ENCODE results near the gene HIF1A.

The HIF1A gene

GRCh38 chr14:61726778-61727658 is 31.7 kb downstream of the HIF1A start:
- Histone ChIP-seq H3K27ac (no peak overlapping the region), H3K36me3 (ENCODE audit: insufficient read depth) (no peaks in the 10 kb centered on the region), H3K4me1 (ENCODE audit: low read depth, poor library complexity, severe bottlenecking) (no peaks in the 10 kb centered on the region), H4K20me1 (ENCODE audit: insufficient read depth) (no peaks in the 10 kb centered on the region), H2AFZ (ENCODE audit: low read depth) (no peak overlapping the region), H3K27me3 (ENCODE audit: insufficient read depth, low read depth) (no peaks in the 10 kb centered on the region), H3K9ac (no peak overlapping the region), H3K4me3 (IDR thresholded peaks at IDR 0.05; ENCODE audit: insufficient read depth, low read depth, low read length) (no peak overlapping the region), H3K4me2 (no peak overlapping the region), H3K79me2 (ENCODE audit: insufficient read depth, low read depth) (no peaks in the 10 kb centered on the region)
- no peak for TF ChIP-seq CTCF (conservative IDR thresholded peaks at IDR 0.05; ENCODE audit: low read depth, low read length)

- H3K27ac ChIP-seq, result no peak overlapping the region
Measured at GRCh38 chr14:61730756-61731373, 35.6 kb downstream of the HIF1A start.

DNA sequence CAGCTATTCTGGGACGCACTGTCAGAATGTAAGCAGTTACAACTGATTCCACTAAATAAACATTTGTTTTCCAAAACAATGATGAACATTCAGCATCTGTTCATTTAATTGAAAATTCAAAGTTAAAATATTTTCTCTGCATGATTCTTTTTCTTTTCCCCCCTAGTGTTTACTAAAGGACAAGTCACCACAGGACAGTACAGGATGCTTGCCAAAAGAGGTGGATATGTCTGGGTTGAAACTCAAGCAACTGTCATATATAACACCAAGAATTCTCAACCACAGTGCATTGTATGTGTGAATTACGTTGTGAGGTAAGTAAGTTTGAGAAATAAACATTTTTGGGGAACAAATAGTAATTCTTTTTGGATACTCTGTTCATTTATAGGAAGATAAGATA is 38.7 kb downstream of the HIF1A start:
- Histone ChIP-seq H3K27ac (no peak overlapping the region), H4K20me1 (ENCODE audit: insufficient read depth) (no peaks in the 10 kb centered on the region), H3K27me3 (ENCODE audit: insufficient read depth, low read depth) (no peaks in the 10 kb centered on the region), H3K4me1 (ENCODE audit: low read depth, poor library complexity, severe bottlenecking) (no peaks in the 10 kb centered on the region), H3K4me3 (IDR thresholded peaks at IDR 0.05; ENCODE audit: insufficient read depth, low read depth, low read length) (no peak overlapping the region), H3K36me3 (ENCODE audit: insufficient read depth) (no peaks in the 10 kb centered on the region), H3K9ac (no peak overlapping the region), H3K4me2 (no peak overlapping the region), H3K79me2 (ENCODE audit: insufficient read depth, low read depth) (no peaks in the 10 kb centered on the region), H2AFZ (ENCODE audit: low read depth) (no peak overlapping the region)
- no peak for TF ChIP-seq CTCF (conservative IDR thresholded peaks at IDR 0.05; ENCODE audit: low read depth, low read length)

More at GRCh38 chr14:61730756-61731373, 35.6 kb downstream of the HIF1A start:
- H3K4me1 ChIP-seq (ENCODE audit: low read depth, poor library complexity, severe bottlenecking), result no peaks in the 10 kb centered on the region
- no peaks in the 10 kb centered on the region for H3K36me3 ChIP-seq (ENCODE audit: insufficient read depth)
- H2AFZ ChIP-seq (ENCODE audit: low read depth), result no peak overlapping the region
- no peak overlapping the region for H3K4me2 ChIP-seq
- no peak overlapping the region for H3K9ac ChIP-seq
- H4K20me1 ChIP-seq (ENCODE audit: insufficient read depth), result no peaks in the 10 kb centered on the region
- H3K27me3 ChIP-seq (ENCODE audit: insufficient read depth, low read depth), result no peaks in the 10 kb centered on the region
- H3K79me2 ChIP-seq (ENCODE audit: insufficient read depth, low read depth), result no peaks in the 10 kb centered on the region
- no peak overlapping the region for H3K4me3 ChIP-seq (IDR thresholded peaks at IDR 0.05; ENCODE audit: insufficient read depth, low read depth, low read length)
- peak; percentile 27; the same call in 1 of the 2 replicates for TF ChIP-seq CTCF (conservative IDR thresholded peaks at IDR 0.05; ENCODE audit: low read depth, low read length)

- no peaks in the 10 kb centered on the region for H3K4me1 ChIP-seq (ENCODE audit: low read depth, poor library complexity, severe bottlenecking)
- no peaks in the 10 kb centered on the region for H3K79me2 ChIP-seq (ENCODE audit: insufficient read depth, low read depth)
- no peak overlapping the region for H3K4me2 ChIP-seq
- H2AFZ ChIP-seq (ENCODE audit: low read depth), result no peak overlapping the region
- H3K27me3 ChIP-seq (ENCODE audit: insufficient read depth, low read depth), result no peaks in the 10 kb centered on the region
- H3K4me3 ChIP-seq (IDR thresholded peaks at IDR 0.05; ENCODE audit: insufficient read depth, low read depth, low read length), result no peak overlapping the region
- no peak overlapping the region for H3K9ac ChIP-seq
- H3K36me3 ChIP-seq (ENCODE audit: insufficient read depth), result no peaks in the 10 kb centered on the region
- H4K20me1 ChIP-seq (ENCODE audit: insufficient read depth), result no peaks in the 10 kb centered on the region
- H3K27ac ChIP-seq, result no peak overlapping the region
- no peak for TF ChIP-seq CTCF (conservative IDR thresholded peaks at IDR 0.05; ENCODE audit: low read depth, low read length)
Measured at GRCh38 chr14:61736751-61737150, 41.4 kb downstream of the HIF1A start.
